IMR-90 (cell line): ENCODE data around the gene EDN3. TPM values are rescaled to one million over a fixed set of nuclear protein-coding genes. Genes with fewer than 3 reads are reported as not detected.

Experiments used
- ATAC-seq: fragments of 200-7000 bp; cut with Tn5 transposase; 2 replicates; pipeline ENCODE4 v1.9.1; 2020; ENCODE audit warnings: low read depth, mild to moderate bottlenecking, moderate library complexity
- BruUV-seq: library from RNA; stranded (reverse); fragments of 400-500 nt; replicated peaks from 2 replicates; lab custom pipeline; 2021; lab: Mats Ljungman, UMichigan
- CTCF ChIA-PET: fragments of 300-600 bp; formaldehyde crosslinking; extraction: SDS; loops from one replicate; lab custom pipeline; 2021; ENCODE audit warnings: antibody characterized with exemption; lab: Yijun Ruan, JAX
- POLR2A ChIA-PET: fragments of 300-600 bp; sonication (Branson Sonifier 250); formaldehyde crosslinking; loops from one replicate; lab custom pipeline; 2022; ENCODE audit warnings: antibody characterized with exemption; ENCODE audit not compliant: unreplicated experiment; lab: Charles Lee
- DNase-seq: peaks from one replicate; pipeline ENCODE4 v3.0.0; 2013
- H2AFZ ChIP-seq: replicated peaks from 2 replicates; pipeline ENCODE3; 2013; ENCODE audit warnings: low read length, mild to moderate bottlenecking; ENCODE audit not compliant: poor library complexity
- H2AK5ac ChIP-seq: 2 replicates; pipeline ENCODE4 v1.6.1; 2013; ENCODE audit warnings: low read depth, low read length, inconsistent platforms
- H2AK9ac ChIP-seq: replicated peaks from 2 replicates; pipeline ENCODE3; 2013; ENCODE audit warnings: mild to moderate bottlenecking, low read depth, low read length, moderate library complexity; ENCODE audit not compliant: poor library complexity
- H2BK120ac ChIP-seq: 2 replicates; pipeline ENCODE4 v1.6.1; 2013; ENCODE audit warnings: low read depth, low read length, inconsistent platforms
- H2BK15ac ChIP-seq: 3 replicates; pipeline ENCODE4 v1.6.1; 2013; ENCODE audit warnings: low read depth, low read length, inconsistent platforms
- H2BK20ac ChIP-seq: 2 replicates; pipeline ENCODE4 v1.6.1; 2013; ENCODE audit warnings: low read depth, mild to moderate bottlenecking, inconsistent platforms, low read length, moderate library complexity
- H2BK5ac ChIP-seq: 2 replicates; pipeline ENCODE4 v1.6.1; 2013; ENCODE audit warnings: mild to moderate bottlenecking, low read depth, low read length, inconsistent platforms; ENCODE audit not compliant: poor library complexity, severe bottlenecking
- H3K14ac ChIP-seq: replicated peaks from 2 replicates; pipeline ENCODE4 v1.6.1; 2013; ENCODE audit warnings: low read depth, low read length, inconsistent platforms
- H3K18ac ChIP-seq: 2 replicates; pipeline ENCODE4 v1.6.1; 2013; ENCODE audit warnings: low read depth, low read length, control low read depth
- H3K23ac ChIP-seq: 2 replicates; pipeline ENCODE4 v1.6.1; 2013; ENCODE audit warnings: low read depth, low read length, inconsistent platforms
- H3K27ac ChIP-seq: 2 replicates; pipeline ENCODE4 v1.5.1; 2013; ENCODE audit warnings: mild to moderate bottlenecking, control low read depth, low read length; ENCODE audit not compliant: insufficient read depth
- H3K27me3 ChIP-seq: 2 replicates; pipeline ENCODE4 v1.6.1; 2013; ENCODE audit warnings: low read length; ENCODE audit not compliant: control insufficient read depth, insufficient read depth
- H3K36me3 ChIP-seq: 2 replicates; pipeline ENCODE4 v1.6.1; 2013; ENCODE audit warnings: low read length, mixed read lengths; ENCODE audit not compliant: control insufficient read depth, insufficient read depth
- H3K4ac ChIP-seq: 2 replicates; pipeline ENCODE4 v1.6.1; 2013; ENCODE audit warnings: low read depth, low read length, inconsistent platforms
- H3K4me1 ChIP-seq: 2 replicates; pipeline ENCODE4 v1.6.1; 2013; ENCODE audit warnings: low read length, mixed read lengths; ENCODE audit not compliant: control insufficient read depth, insufficient read depth
- H3K4me2 ChIP-seq: 2 replicates; pipeline ENCODE4 v1.6.1; 2013; ENCODE audit warnings: low read depth, mild to moderate bottlenecking, control low read depth, low read length, moderate library complexity
- H3K4me3 ChIP-seq: 2 replicates; pipeline ENCODE4 v1.5.1; 2013; ENCODE audit warnings: low read depth, mild to moderate bottlenecking, control low read depth, low read length, moderate library complexity; ENCODE audit not compliant: insufficient read depth
- H3K56ac ChIP-seq: 2 replicates; pipeline ENCODE4 v1.6.1; 2013; ENCODE audit warnings: low read length, inconsistent platforms; ENCODE audit not compliant: insufficient read depth; ENCODE audit errors: extremely low read depth
- H3K79me1 ChIP-seq, 2 experiments: 2 replicates each; pipeline ENCODE4 v1.6.1; 2013; ENCODE audit warnings: low read length in 2 of 2, inconsistent platforms in 1 of 2, low read depth in 1 of 2
- H3K9ac ChIP-seq: 2 replicates; pipeline ENCODE4 v1.6.1; 2013; ENCODE audit warnings: low read depth, low read length, control low read depth
- H3K9me1 ChIP-seq: 2 replicates; pipeline ENCODE4 v1.6.1; 2013; ENCODE audit warnings: low read length, inconsistent platforms; ENCODE audit not compliant: insufficient read depth
- H3K9me3 ChIP-seq: 2 replicates; pipeline ENCODE4 v1.6.1; 2013; ENCODE audit warnings: low read length; ENCODE audit not compliant: control insufficient read depth, insufficient read depth
- H4K20me1 ChIP-seq: 2 replicates; pipeline ENCODE4 v1.6.1; 2013; ENCODE audit warnings: low read length, inconsistent platforms; ENCODE audit not compliant: insufficient read depth
- H4K5ac ChIP-seq: 2 replicates; pipeline ENCODE4 v1.6.1; 2013; ENCODE audit warnings: mild to moderate bottlenecking, low read depth, low read length, control low read depth
- H4K8ac ChIP-seq, 2 experiments: 2 replicates each; pipeline ENCODE4 v1.6.1; 2013; ENCODE audit warnings: low read depth in 2 of 2, low read length in 2 of 2, control low read depth in 1 of 2, inconsistent platforms in 1 of 2
- H4K91ac ChIP-seq: 2 replicates; pipeline ENCODE4 v1.6.1; 2013; ENCODE audit warnings: low read depth, low read length, inconsistent platforms; ENCODE audit not compliant: insufficient read depth
- BHLHE40 ChIP-seq: fragments of 150-350 bp; IDR thresholded peaks from 2 replicates; pipeline ENCODE4 v1.6.1; 2016; ENCODE audit warnings: mild to moderate bottlenecking, low read depth, low read length
- CEBPB ChIP-seq: IDR thresholded peaks from 2 replicates; pipeline ENCODE4 v1.6.1; 2012; ENCODE audit warnings: low read depth, low read length, improper control_type of control experiment
- CHD1 ChIP-seq: IDR thresholded peaks from 2 replicates; pipeline ENCODE4 v1.6.1; 2012; ENCODE audit warnings: low read depth, low read length, improper control_type of control experiment
- FOS ChIP-seq: fragments of 150-350 bp; IDR thresholded peaks from 2 replicates; pipeline ENCODE4 v1.6.1; 2016; ENCODE audit warnings: low read depth, low read length
- MAFK ChIP-seq: IDR thresholded peaks from 2 replicates; pipeline ENCODE4 v1.6.1; 2012; ENCODE audit warnings: low read depth, low read length, improper control_type of control experiment
- NFE2L2 ChIP-seq: fragments of 150-350 bp; IDR thresholded peaks from 2 replicates; pipeline ENCODE4 v1.6.1; 2016; ENCODE audit warnings: low read depth, mild to moderate bottlenecking, low read length
- POLR2A ChIP-seq: IDR thresholded peaks from 2 replicates; pipeline ENCODE4 v1.6.1; 2012; ENCODE audit warnings: mild to moderate bottlenecking, low read depth, low read length
- RAD21 ChIP-seq: IDR thresholded peaks from 2 replicates; pipeline ENCODE4 v1.6.1; 2012; ENCODE audit warnings: low read length, improper control_type of control experiment
- RCOR1 ChIP-seq: IDR thresholded peaks from 2 replicates; pipeline ENCODE4 v1.6.1; 2012; ENCODE audit warnings: mild to moderate bottlenecking, low read length, improper control_type of control experiment; ENCODE audit not compliant: insufficient replicate concordance
- RFX5 ChIP-seq: IDR thresholded peaks from 2 replicates; pipeline ENCODE4 v1.8.0; 2012; ENCODE audit warnings: low read depth, mild to moderate bottlenecking, low read length, moderate library complexity
- WGBS, 2 experiments: methylation state at CpG; one replicate each; pipeline versions ENCODE4 v1.1.5 to v1.1.7; 2013; ENCODE audit warnings: missing lambda C conversion rate in 2 of 2; ENCODE audit not compliant: insufficient read length in 1 of 2; ENCODE audit errors: extremely low coverage in 2 of 2; 5-methylcytosine and 5-hydroxymethylcytosine counted together
- dilution Hi-C: fragments of 300-500 bp; cut with HindIII; formaldehyde crosslinking; loops from one replicate; pipeline ENCODE4 v1.14.3; 2018; ENCODE audit warnings: low sequenced_read_pairs; ENCODE audit not compliant: unreplicated experiment
- in situ Hi-C: fragments of 300-500 bp; cut with MboI; formaldehyde crosslinking; loops from 3 replicates; pipeline ENCODE4 v1.14.3; 2019; ENCODE audit warnings: low sequenced_read_pairs, inconsistent platforms, mixed read lengths
- intact Hi-C: fragments of 100-400 bp; cut with micrococcal nuclease; formaldehyde crosslinking; loops from 2 replicates; pipeline ENCODE4 v1.10.0; 2022
- polyA plus RNA-seq, 3 experiments: library from polyadenylated mRNA; depleted of rRNA; stranded (reverse); fragments of >200 nt; gene quantifications; 2 replicates each; pipeline ENCODE4 v1.2.3, GENCODE V29; 2012; ENCODE audit warnings: low replicate concordance in 1 of 3
- total RNA-seq: library from RNA; depleted of rRNA; stranded (reverse); fragments of >200 nt; gene quantifications from 2 replicates; pipeline ENCODE4 v1.2.3, GENCODE V29; 2012
- TF ChIP-seq, protein P1 (sequence below): fragments of 150-350 bp; IDR thresholded peaks from 2 replicates; pipeline ENCODE4 v1.6.1; 2016; ENCODE audit warnings: low read depth, mild to moderate bottlenecking, low read length, moderate library complexity, borderline replicate concordance
- TF ChIP-seq, protein P2 (sequence below): conservative IDR thresholded peaks from 2 replicates; pipeline ENCODE4 v1.5.1; 2012; ENCODE audit warnings: mild to moderate bottlenecking, low read depth, low read length, improper control_type of control experiment
- TF ChIP-seq, protein P3 (sequence below): fragments of 150-350 bp; IDR thresholded peaks from 2 replicates; pipeline ENCODE4 v1.6.1; 2017; ENCODE audit warnings: mild to moderate bottlenecking, antibody characterized with exemption, low read length, low read depth

Gene EDN3
- total and polyA plus RNA-seq, 2 of the 4 experiments (the other 2 are of a cell fraction), result not detected

DNA sequence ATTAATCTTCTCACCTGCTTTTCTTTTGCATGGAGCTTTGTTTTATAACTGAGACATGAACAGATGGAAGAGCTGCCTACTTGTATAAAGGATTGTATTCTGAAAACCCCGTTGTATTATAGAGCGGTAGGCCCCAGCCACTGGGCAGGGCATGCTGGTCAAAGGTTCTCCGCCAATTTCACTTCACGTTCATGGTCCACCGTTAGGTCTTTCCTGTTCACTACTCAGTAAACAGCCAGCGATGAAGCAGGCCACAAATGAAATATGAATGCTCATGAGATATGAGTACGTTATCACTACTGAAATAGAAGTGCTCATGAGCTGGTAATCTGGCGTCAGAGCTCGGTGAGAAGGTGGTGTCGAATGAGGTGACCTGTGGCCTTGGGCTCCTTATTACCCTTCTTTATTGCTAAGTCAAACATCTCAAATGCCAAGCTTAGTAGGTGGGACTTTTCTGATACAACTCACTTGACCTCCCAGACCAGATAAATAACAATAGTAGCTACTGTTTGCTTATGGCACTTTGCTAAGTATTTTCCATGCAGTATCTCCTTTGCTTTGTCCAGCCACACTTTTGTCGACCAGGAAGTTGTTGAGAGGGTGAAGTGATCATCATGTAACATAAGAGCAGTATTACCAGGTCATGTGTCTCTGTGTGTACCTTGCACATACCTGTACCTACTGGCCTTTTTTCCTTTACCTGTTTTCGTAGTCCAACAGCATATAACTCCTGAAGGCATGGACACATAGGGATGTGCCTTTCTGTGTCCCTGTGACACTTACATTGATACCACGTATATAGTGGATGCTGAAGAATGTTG, 16.7 kb downstream of the EDN3 start:
- dilution Hi-C loops, result no loop called here
- H3K27ac ChIP-seq, result no peak overlapping the region
- in situ Hi-C loops, result no loop called here
- no peak overlapping the region for H2AK5ac ChIP-seq
- 35% methylated on average over 2 of the region's 13 CpGs; no CpG with 5 or more reads in 1 of the 2 experiments for WGBS, 2 experiments
- no peaks in the 10 kb centered on the region; the same call in 1 of the 2 replicates for H3K9me3 ChIP-seq
- no peak overlapping the region for H2BK20ac ChIP-seq
- no peak overlapping the region for H2BK5ac ChIP-seq
- no peak overlapping the region for H4K91ac ChIP-seq
- CTCF ChIA-PET, result no interaction called here
- H3K23ac ChIP-seq, result no peak overlapping the region
- POLR2A ChIA-PET, result no interaction called here
- H3K4me2 ChIP-seq, result no peak overlapping the region
- no peak overlapping the region for H2AK9ac ChIP-seq
- H4K8ac ChIP-seq, result no peak overlapping the region
- H3K9me1 ChIP-seq, result no peaks in the 10 kb centered on the region
- H4K5ac ChIP-seq, result no peak overlapping the region
- BruUV-seq, result no TSS peak
- no peaks in the 10 kb centered on the region for H3K79me1 ChIP-seq
- H2AFZ ChIP-seq, result no peak overlapping the region
- H3K27me3 ChIP-seq, result no peaks in the 10 kb centered on the region
- ATAC-seq, result no peak
- H3K4me1 ChIP-seq, result no peaks in the 10 kb centered on the region
- no peak overlapping the region for H2BK15ac ChIP-seq
- no peak overlapping the region for H3K9ac ChIP-seq
- TF ChIP-seq BHLHE40 (no peak), POLR2A (no peak), CEBPB (no peak), MAFK (no peak), NFE2L2 (no peak), RCOR1 (no peak), FOS (no peak), RAD21 (no peak), CHD1 (no peak), RFX5 (no peak)
- TF ChIP-seq, protein P1, sequence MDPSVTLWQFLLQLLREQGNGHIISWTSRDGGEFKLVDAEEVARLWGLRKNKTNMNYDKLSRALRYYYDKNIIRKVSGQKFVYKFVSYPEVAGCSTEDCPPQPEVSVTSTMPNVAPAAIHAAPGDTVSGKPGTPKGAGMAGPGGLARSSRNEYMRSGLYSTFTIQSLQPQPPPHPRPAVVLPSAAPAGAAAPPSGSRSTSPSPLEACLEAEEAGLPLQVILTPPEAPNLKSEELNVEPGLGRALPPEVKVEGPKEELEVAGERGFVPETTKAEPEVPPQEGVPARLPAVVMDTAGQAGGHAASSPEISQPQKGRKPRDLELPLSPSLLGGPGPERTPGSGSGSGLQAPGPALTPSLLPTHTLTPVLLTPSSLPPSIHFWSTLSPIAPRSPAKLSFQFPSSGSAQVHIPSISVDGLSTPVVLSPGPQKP, result no peak
- TF ChIP-seq, protein P2, sequence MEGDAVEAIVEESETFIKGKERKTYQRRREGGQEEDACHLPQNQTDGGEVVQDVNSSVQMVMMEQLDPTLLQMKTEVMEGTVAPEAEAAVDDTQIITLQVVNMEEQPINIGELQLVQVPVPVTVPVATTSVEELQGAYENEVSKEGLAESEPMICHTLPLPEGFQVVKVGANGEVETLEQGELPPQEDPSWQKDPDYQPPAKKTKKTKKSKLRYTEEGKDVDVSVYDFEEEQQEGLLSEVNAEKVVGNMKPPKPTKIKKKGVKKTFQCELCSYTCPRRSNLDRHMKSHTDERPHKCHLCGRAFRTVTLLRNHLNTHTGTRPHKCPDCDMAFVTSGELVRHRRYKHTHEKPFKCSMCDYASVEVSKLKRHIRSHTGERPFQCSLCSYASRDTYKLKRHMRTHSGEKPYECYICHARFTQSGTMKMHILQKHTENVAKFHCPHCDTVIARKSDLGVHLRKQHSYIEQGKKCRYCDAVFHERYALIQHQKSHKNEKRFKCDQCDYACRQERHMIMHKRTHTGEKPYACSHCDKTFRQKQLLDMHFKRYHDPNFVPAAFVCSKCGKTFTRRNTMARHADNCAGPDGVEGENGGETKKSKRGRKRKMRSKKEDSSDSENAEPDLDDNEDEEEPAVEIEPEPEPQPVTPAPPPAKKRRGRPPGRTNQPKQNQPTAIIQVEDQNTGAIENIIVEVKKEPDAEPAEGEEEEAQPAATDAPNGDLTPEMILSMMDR, result no peak
- TF ChIP-seq, protein P3, sequence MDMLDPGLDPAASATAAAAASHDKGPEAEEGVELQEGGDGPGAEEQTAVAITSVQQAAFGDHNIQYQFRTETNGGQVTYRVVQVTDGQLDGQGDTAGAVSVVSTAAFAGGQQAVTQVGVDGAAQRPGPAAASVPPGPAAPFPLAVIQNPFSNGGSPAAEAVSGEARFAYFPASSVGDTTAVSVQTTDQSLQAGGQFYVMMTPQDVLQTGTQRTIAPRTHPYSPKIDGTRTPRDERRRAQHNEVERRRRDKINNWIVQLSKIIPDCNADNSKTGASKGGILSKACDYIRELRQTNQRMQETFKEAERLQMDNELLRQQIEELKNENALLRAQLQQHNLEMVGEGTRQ, result no peak
- DNase-seq, result no peak
- H3K14ac ChIP-seq, result no peak overlapping the region
- H3K4me3 ChIP-seq, result no peak overlapping the region
- no peaks in the 10 kb centered on the region for H3K36me3 ChIP-seq
- H2BK120ac ChIP-seq, result no peak overlapping the region
- H3K56ac ChIP-seq, result no peak overlapping the region
- no peak overlapping the region for H3K18ac ChIP-seq
- H4K20me1 ChIP-seq, result no peaks in the 10 kb centered on the region
- H3K4ac ChIP-seq, result no peak overlapping the region
- intact Hi-C loops, result no loop called here
